Measurements from ENCODE around the gene GALNT9.

- no peak for TF ChIP-seq CTCF (IDR thresholded peaks at IDR 0.05)
- TF ChIP-seq POLR2A (IDR thresholded peaks at IDR 0.05): no peak
- no peak for TF ChIP-seq POLR2AphosphoS5 (IDR thresholded peaks at IDR 0.05)
- TF ChIP-seq EP300 (IDR thresholded peaks at IDR 0.05): no peak
Observed at GRCh38 chr12:132278401-132279183, 50.8 kb downstream of the GALNT9 start.
